C4-2B (cell line): ENCODE results near the gene CAPNS2.

Source experiments
- ZFX ChIP-seq: fragments of 450-650 bp; IDR thresholded peaks from 2 replicates; pipeline ENCODE4 v1.6.1; 2017
- TF ChIP-seq, protein P1 (sequence below): fragments of 450-650 bp; conservative IDR thresholded peaks from 2 replicates; pipeline ENCODE4 v1.5.1; 2017; ENCODE audit warnings: mild to moderate bottlenecking

DNA sequence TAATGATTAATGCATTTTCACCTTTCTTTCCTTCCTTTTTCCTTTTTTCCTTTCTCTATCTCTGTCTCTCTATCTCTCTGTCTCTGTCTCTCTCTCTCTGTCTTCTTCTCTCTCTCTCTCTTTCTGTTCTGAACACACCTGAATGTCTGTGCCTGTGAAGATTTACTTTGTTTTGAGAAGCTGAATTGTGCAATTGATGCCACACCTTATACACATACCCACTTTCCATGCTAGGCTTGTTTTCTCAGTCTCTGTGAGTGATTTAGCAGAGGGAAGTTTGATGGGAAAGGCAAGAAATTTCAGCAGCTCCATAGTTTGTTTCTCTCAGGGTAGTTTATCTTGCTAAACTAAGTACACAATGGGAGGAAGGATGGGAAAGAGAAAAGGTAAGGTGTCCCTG lies 9.3 kb upstream of the CAPNS2 start:
- TF ChIP-seq, protein P1, sequence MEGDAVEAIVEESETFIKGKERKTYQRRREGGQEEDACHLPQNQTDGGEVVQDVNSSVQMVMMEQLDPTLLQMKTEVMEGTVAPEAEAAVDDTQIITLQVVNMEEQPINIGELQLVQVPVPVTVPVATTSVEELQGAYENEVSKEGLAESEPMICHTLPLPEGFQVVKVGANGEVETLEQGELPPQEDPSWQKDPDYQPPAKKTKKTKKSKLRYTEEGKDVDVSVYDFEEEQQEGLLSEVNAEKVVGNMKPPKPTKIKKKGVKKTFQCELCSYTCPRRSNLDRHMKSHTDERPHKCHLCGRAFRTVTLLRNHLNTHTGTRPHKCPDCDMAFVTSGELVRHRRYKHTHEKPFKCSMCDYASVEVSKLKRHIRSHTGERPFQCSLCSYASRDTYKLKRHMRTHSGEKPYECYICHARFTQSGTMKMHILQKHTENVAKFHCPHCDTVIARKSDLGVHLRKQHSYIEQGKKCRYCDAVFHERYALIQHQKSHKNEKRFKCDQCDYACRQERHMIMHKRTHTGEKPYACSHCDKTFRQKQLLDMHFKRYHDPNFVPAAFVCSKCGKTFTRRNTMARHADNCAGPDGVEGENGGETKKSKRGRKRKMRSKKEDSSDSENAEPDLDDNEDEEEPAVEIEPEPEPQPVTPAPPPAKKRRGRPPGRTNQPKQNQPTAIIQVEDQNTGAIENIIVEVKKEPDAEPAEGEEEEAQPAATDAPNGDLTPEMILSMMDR = no peak
- TF ChIP-seq ZFX = no peak
